Activated CD4-positive, alpha-beta T cell treated with anti-CD3 and anti-CD28 coated beads, Interleukin-2, amount 50 U/mL, for 4 hours (primary cell): ENCODE results near the gene DNMT1.

Experiments used
- DNase-seq, 2 experiments: peaks; one replicate each; pipeline ENCODE4 v3.0.0-alpha.2; 2020

DNMT1 gene

GRCh38 chr19:10112037-10112761, 82.6 kb downstream of the DNMT1 start:
- DNase-seq = no peak

GRCh38 chr19:10111405-10111811, 83.3 kb downstream of the DNMT1 start, which contains the start of gene P2RY11:
TSS of gene P2RY11 (plus strand) at chr19:10111693. CDS start at chr19:10111722, 29 bp downstream.
- no peak for DNase-seq

GRCh38 chr19:10110972-10111317, 83.8 kb downstream of the DNMT1 start:
- no peak for DNase-seq

DNA sequence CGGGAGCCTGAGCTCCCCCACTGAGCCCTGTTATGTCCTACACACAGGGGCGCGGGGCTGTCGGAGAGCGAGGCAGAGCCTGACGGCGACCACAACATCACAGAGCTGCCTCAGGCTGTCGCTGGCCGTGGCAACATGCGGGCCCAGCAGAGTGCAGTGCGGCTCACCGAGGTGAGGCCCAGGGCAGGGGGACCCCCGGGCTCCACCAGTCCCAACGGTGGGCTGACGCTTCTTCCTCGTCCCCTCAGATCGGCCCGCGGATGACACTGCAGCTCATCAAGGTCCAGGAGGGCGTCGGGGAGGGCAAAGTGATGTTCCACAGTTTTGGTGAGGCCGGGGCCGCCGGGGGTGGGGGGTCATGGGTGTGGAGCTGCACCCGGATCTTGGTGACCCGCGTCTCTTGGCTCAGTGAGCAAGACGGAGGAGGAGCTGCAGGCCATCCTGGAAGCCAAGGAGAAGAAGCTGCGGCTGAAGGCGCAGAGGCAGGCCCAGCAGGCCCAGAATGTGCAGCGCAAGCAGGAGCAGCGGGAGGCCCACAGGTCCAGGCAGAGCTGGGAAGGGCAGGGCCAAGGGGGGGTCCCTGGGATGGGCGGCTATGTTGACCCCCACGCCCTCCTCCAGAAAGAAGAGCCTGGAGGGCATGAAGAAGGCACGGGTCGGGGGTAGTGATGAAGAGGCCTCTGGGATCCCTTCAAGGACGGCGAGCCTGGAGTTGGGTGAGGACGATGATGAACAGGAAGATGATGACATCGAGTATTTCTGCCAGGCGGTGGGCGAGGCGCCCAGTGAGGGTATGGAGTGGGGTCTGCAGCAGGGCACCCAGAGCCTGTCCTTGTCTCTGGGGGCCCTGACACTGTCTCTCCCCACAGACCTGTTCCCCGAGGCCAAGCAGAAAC, 84.4 kb downstream of the DNMT1 start:
- no peak for DNase-seq

DNA sequence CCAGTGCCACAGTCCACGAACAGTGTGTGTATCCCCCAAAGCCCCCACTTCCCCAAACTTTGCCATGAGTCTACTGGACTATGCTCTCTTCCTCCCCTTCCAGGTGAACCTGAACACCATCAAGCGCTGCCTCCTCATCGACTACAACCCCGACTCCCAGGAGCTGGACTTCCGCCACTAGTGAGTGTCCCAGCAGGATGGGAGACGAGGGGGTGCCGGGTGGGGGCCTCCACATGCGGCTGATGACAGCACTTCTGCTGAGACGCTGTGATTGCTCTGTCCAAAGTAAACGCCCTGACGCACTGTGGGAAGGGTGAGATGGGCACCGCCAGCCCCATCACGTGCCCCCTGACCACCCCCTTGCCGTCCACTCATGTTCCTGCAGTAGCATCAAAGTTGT, 85.2 kb downstream of the DNMT1 start:
- no peak for DNase-seq

- DNase-seq = no peak
Measured at GRCh38 chr19:10107817-10108367, 86.9 kb downstream of the DNMT1 start.

DNA sequence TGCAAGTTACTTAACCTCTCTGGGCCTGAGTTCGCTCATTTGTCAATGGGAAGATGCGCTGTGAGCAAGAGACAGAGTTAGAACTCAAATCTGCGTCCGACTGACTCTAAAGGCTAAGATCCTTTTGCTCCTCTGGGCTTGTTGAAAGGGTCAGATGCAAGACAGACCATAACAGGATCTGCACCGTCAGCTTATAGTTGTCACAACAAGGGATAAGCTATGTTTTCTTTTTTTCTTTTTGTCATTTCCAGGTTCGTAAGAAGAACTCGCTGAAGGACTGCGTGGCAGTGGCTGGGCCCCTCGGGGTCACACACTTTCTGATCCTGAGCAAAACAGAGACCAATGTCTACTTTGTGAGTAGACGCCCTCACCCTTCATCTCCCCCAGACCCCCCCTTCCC, 87.5 kb downstream of the DNMT1 start:
- no peak for DNase-seq

- DNase-seq = peak; percentile 93 to 95
Measured at GRCh38 chr19:10106100-10106936, 88.4 kb downstream of the DNMT1 start, which contains the start of gene PPAN. TSS of gene PPAN (plus strand) at chr19:10106362. CDS start at chr19:10106395, 33 bp downstream.

- DNase-seq = peak; percentile 81 to 85
Measured at GRCh38 chr19:10105509-10106099, 89.1 kb downstream of the DNMT1 start.

GRCh38 chr19:10104665-10105508, 89.9 kb downstream of the DNMT1 start:
- DNase-seq = peak; percentile 69 to 74

DNA sequence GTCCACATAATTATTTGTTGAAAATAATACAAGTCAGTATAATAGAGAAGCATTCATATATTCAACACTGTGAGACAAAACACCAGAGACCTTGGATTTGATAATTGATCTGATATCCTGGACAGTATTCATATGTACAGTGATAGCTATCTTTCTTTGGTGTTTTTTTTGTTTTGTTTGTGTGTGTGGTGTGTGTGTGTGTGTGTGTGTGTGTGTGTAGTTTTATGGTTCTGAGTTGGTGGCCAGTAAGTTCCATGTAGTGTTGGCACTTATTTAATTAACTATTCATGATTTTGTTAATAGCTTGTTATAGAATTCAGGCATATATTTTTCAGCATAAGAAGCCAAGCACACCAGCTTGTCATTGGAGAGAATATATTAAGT, 90.6 kb downstream of the DNMT1 start:
- DNase-seq = no peak

GRCh38 chr19:10102787-10103236, 91.9 kb downstream of the DNMT1 start:
- DNase-seq = no peak

GRCh38 chr19:10100163-10100785, 94.5 kb downstream of the DNMT1 start:
- no peak for DNase-seq

DNA sequence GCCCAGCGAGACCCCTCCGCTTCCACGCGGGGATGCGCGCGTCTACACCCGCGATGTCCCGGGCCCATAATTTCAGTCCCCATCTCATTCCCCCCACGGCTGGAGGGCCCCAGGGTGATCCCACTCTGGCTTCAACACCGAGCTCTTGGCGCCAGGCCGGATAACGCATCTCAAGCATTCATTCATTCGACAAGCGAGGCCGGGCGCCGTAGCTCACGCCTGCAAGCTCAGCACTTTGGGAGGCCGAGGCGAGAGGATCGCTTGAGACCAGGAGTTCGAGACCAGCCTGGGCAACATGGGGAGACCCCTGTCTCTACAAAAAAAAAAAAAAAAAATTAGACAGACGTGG, 98.2 kb downstream of the DNMT1 start:
- no peak for DNase-seq

- peak; percentile 77 to 83 for DNase-seq
Measured at GRCh38 chr19:10095948-10096614, 98.7 kb downstream of the DNMT1 start.

DNA sequence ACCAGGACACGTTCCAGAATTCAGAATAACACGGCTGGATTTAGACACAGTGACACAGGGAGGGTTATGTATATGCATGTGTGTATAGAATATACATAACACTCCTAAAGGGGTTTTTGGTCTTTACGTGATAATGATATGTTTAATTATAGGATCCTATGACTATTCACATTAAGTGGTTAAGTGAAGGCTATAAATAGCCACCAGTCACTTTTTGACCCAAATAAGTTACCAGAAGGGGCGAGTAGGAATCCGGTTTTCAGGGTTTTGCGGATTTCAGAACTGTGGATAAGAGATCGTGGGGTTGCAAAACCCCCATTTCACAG, 99.2 kb downstream of the DNMT1 start:
- DNase-seq = no peak

- no peak for DNase-seq
Measured at GRCh38 chr19:10093295-10094186, 101.2 kb downstream of the DNMT1 start.

DNA sequence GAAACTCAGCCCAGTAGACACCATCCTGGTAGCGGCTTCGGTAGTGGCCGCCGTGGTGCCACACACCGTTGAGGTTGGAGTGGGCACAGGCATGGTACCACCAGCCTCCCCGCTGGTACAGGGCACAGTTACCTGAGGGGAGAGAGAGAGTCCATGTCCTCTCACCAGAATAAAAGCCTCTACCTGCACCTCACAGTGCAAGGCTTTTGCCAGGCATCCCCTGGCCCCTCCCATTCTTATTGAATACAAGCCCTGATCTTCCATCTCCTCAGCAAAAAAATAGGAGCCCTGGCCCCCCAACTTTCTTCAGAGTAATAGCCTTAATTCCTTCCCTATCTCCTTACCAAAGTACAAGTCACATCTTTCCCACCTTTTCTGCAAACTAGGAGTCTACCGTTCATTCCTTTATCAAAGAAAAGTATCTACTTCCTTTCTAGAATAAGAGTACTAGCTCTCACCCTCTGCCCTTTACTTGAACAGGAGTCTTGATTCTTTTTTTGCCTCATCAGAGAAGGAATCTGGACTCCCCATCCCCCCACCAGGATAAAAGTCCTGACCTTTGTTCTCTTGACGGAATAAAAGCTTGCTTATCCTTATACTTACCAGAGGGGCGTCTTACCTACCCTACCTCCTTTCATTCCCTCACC, 102.0 kb downstream of the DNMT1 start:
- DNase-seq = no peak
